ENCODE data around the gene PFAS. TPM values are rescaled to one million over a fixed set of nuclear protein-coding genes. Genes with fewer than 3 reads are reported as not detected.

PFAS gene
- total RNA-seq, 1 experiment from 2014 or later = 66.8 TPM

GRCh38 chr17:8235676-8236075, 13.4 kb upstream of the PFAS start:
- Mint-ChIP-seq H3K4me1 (ENCODE audit: low read depth, unreplicated experiment) (no peaks in the 10 kb centered on the region), H3K36me3 (ENCODE audit: insufficient read depth, unreplicated experiment) (peaks cover 5% of the 10 kb centered on the region), H3K9me3 (ENCODE audit: low read depth, unreplicated experiment) (no peaks in the 10 kb centered on the region), H3K4me3 (ENCODE audit: low read depth, unreplicated experiment) (no peak overlapping the region), H3K27me3 (ENCODE audit: unreplicated experiment) (no peaks in the 10 kb centered on the region), H3K27ac (ENCODE audit: unreplicated experiment) (no peak overlapping the region)
- DNase-seq = no peak
- BruUV-seq (replicated peaks) = no TSS peak
- intact Hi-C loops (cut with micrococcal nuclease; ENCODE audit: unreplicated experiment) = no loop called here
- TF ChIP-seq CTCF (IDR thresholded peaks at IDR 0.05; ENCODE audit: unreplicated experiment) = no peak
- CTCF ChIA-PET = no interaction called here

GRCh38 chr17:8237175-8237574, 11.9 kb upstream of the PFAS start:
- no peaks in the 10 kb centered on the region for H3K27me3 Mint-ChIP-seq (ENCODE audit: unreplicated experiment)
- no peaks in the 10 kb centered on the region for H3K9me3 Mint-ChIP-seq (ENCODE audit: low read depth, unreplicated experiment)
- no peak overlapping the region for H3K4me3 Mint-ChIP-seq (ENCODE audit: low read depth, unreplicated experiment)
- H3K4me1 Mint-ChIP-seq (ENCODE audit: low read depth, unreplicated experiment) = no peaks in the 10 kb centered on the region
- no peak for DNase-seq
- no TSS peak for BruUV-seq (replicated peaks)
- TF ChIP-seq CTCF (IDR thresholded peaks at IDR 0.05; ENCODE audit: unreplicated experiment) = no peak
- CTCF ChIA-PET = no interaction called here
- no peak overlapping the region for H3K27ac Mint-ChIP-seq (ENCODE audit: unreplicated experiment)
- intact Hi-C loops (cut with micrococcal nuclease; ENCODE audit: unreplicated experiment) = no loop called here
- peaks cover 5% of the 10 kb centered on the region for H3K36me3 Mint-ChIP-seq (ENCODE audit: insufficient read depth, unreplicated experiment)

GRCh38 chr17:8237886-8238285, 11.2 kb upstream of the PFAS start:
- no peak for DNase-seq
- Mint-ChIP-seq H3K9me3 (ENCODE audit: low read depth, unreplicated experiment) (no peaks in the 10 kb centered on the region), H3K4me3 (ENCODE audit: low read depth, unreplicated experiment) (no peak overlapping the region), H3K4me1 (ENCODE audit: low read depth, unreplicated experiment) (no peaks in the 10 kb centered on the region), H3K27ac (ENCODE audit: unreplicated experiment) (no peak overlapping the region), H3K36me3 (ENCODE audit: insufficient read depth, unreplicated experiment) (peaks cover 5% of the 10 kb centered on the region), H3K27me3 (ENCODE audit: unreplicated experiment) (no peaks in the 10 kb centered on the region)
- TF ChIP-seq CTCF (IDR thresholded peaks at IDR 0.05; ENCODE audit: unreplicated experiment) = no peak
- BruUV-seq (replicated peaks) = no TSS peak
- CTCF ChIA-PET = no interaction called here
- intact Hi-C loops (cut with micrococcal nuclease; ENCODE audit: unreplicated experiment) = no loop called here

GRCh38 chr17:8243827-8244226, 5.3 kb upstream of the PFAS start:
- no peak for TF ChIP-seq CTCF (IDR thresholded peaks at IDR 0.05; ENCODE audit: unreplicated experiment)
- no TSS peak for BruUV-seq (replicated peaks)
- H3K4me1 Mint-ChIP-seq (ENCODE audit: low read depth, unreplicated experiment) = no peaks in the 10 kb centered on the region
- intact Hi-C loops (cut with micrococcal nuclease; ENCODE audit: unreplicated experiment) = no loop called here
- no peak for DNase-seq
- no peaks in the 10 kb centered on the region for H3K27me3 Mint-ChIP-seq (ENCODE audit: unreplicated experiment)
- H3K36me3 Mint-ChIP-seq (ENCODE audit: insufficient read depth, unreplicated experiment) = peaks cover 20% of the 10 kb centered on the region
- CTCF ChIA-PET = no interaction called here
- H3K27ac Mint-ChIP-seq (ENCODE audit: unreplicated experiment) = no peak overlapping the region
- H3K4me3 Mint-ChIP-seq (ENCODE audit: low read depth, unreplicated experiment) = no peak overlapping the region
- no peaks in the 10 kb centered on the region for H3K9me3 Mint-ChIP-seq (ENCODE audit: low read depth, unreplicated experiment)

All from Calu3 (cell line).